NCI-H1417 (cell line): Measurements from ENCODE around the gene DISP3.
"Not testable (repeated sequence)": the region's sequence is repeated elsewhere in the genome, so short reads cannot be mapped to it uniquely, and the experiment has no call there.

ENCODE experiments used
- DNase-seq, 3 experiments: peaks; one replicate each; lab custom pipeline; 2025; lab: John Stamatoyannopoulos, UW

DISP3 gene

GRCh38 chr1:11578004-11578403 lies 99.0 kb downstream of the DISP3 start:
- DNase-seq = peak in 1 of 3 experiments; percentile 11

GRCh38 chr1:11579506-11579905 lies 100.6 kb downstream of the DISP3 start:
- DNase-seq = no peak

- not testable (repeated sequence) for DNase-seq
These were observed 101.1 kb downstream of the DISP3 start for GRCh38 chr1:11580049-11580448.

GRCh38 chr1:11581445-11581991 lies 102.6 kb downstream of the DISP3 start:
- no peak for DNase-seq

- DNase-seq = no peak
These were observed 106.4 kb downstream of the DISP3 start for GRCh38 chr1:11585389-11585788.
